NOMO-1 treated with dmso at 0.1 percent for 144 hours (cell line): Measurements from ENCODE around the gene PSD4.

ENCODE experiments used
- DNase-seq: peaks from one replicate; lab custom pipeline; 2025; ENCODE audit not compliant: unreplicated experiment; lab: John Stamatoyannopoulos, UW

Gene PSD4

GRCh38 chr2:113219889-113220641, 46.3 kb downstream of the PSD4 start:
- peak; percentile 49 for DNase-seq

- DNase-seq: no peak
Observed at GRCh38 chr2:113220970-113221708, 47.4 kb downstream of the PSD4 start.

DNA sequence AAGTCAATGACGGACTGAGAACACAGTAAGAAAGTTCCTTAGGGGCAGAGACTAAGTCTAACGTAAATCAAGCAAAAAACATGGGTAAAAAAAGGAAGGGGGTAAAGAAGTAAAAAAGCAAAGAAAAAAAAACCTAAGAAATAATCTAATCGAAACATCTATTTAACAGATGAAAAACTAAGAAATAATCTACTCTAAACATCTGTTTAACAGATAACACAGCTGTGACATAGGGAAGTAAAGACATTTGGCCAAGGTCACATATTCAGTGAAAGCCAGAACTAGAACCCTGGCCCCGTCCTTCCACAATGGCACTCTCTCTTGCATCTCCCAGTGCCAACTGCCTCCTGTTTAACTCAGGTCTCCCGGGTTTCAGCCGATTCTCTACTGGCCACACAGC, 48.1 kb downstream of the PSD4 start:
- DNase-seq: no peak

GRCh38 chr2:113223813-113224212, 50.0 kb downstream of the PSD4 start:
- DNase-seq: no peak

- no peak for DNase-seq
Observed at GRCh38 chr2:113224647-113225236, 51.0 kb downstream of the PSD4 start.

- no peak for DNase-seq
Observed at GRCh38 chr2:113225263-113226259, 51.8 kb downstream of the PSD4 start.

GRCh38 chr2:113226462-113226861, 52.7 kb downstream of the PSD4 start:
- no peak for DNase-seq

DNA sequence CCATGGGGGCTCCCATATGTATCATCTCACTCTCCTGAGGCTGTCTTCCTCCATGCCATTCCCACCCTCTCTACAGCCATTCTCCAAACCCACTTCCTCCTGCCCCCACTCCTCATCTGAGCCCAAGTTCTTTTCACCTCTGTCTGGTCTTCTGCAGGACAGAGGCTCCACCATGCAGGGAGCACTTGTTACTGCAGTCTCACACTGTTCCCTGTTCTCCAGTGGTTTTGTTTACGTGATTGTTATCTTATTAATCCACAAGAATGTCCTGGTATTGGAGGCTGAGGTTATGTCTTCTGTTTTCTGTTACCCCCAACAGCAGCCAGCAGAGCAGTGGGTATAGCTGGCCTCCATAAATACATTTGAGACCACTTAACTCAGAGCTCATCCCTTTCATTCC, 53.5 kb downstream of the PSD4 start:
- no peak for DNase-seq

GRCh38 chr2:113227698-113228097, 53.9 kb downstream of the PSD4 start:
- no peak for DNase-seq

DNA sequence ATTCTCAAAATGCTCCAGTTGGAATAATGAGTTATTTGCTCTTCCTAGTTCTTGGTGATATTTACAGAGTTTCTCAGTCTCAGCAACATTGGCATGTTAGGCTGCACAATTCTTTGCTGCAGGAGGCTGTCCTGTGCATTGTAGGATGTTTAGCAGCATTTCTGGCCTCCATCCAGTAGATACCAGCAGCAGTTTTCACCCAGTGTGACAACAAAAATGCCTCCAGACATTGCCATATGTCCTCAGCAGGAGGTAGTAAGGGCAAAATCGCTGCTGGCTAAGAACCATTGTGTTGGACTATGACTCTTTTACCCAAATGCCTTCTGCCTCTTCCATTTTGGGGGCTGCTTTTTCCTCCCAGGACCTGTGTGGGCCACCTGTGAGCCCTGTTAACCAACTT, 54.6 kb downstream of the PSD4 start:
- no peak for DNase-seq

- no peak for DNase-seq
Observed at GRCh38 chr2:113228991-113229716, 55.4 kb downstream of the PSD4 start.

DNA sequence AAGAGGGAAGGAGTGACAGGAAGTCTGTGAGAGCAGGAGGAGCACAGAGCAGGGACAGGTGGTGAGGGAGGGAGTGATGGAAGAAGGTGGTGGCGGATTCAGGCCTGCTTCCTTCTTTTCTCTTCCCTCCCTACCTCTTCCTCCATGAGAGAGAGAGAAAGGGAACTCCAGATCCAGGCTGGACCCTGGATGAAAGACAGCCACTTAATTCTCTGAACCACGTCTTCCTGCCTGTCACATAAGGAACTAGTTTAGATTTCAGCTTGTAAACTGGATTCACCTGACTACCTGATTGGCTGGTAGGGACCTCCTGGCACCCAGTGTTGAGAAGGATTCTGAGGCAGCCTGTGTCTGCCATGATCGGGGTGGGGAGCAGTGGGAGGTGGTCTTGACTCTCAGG, 56.0 kb downstream of the PSD4 start:
- no peak for DNase-seq

DNA sequence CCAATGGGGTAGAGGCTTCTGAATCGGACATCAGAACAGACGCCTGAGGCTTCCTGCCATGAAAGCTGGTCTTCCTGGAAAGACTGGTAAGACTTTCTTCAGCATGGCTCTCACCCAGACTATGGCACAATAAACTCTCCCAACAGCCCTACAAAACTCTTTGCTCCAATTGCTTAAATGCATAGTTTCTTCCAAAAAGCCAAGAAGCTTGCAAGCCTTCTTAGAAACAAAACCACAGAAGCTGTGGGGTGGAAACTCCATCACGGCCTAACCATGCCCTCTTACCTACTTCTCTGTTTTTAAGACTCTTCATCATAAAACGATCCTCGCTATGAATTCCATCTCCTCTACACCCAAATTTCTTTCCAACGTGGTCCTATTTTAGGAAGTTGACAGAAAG, 56.8 kb downstream of the PSD4 start:
- no peak for DNase-seq

GRCh38 chr2:113231064-113231463, 57.3 kb downstream of the PSD4 start:
- no peak for DNase-seq

DNA sequence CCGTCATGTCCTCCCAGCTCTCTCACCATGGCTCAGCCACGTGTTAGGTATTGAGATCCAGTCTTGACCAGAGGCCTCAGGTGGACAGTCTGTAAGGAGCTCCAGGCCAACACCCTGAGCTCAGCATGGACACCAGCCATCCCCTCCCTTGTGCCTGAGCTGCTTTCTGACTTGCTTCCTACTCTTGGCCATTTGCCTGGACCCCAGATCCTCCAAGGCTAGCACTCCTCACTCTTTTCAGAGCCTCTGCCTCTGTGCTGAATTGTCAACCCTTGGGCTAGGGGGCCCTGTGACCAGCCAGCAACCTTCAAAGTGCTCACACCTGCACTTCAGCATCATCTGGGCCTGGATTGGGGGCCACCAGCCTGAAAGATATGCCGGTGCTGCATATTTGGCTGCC, 58.4 kb downstream of the PSD4 start:
- no peak for DNase-seq

- no peak for DNase-seq
Observed at GRCh38 chr2:113232740-113233139, 59.0 kb downstream of the PSD4 start.

GRCh38 chr2:113233593-113234550, 60.1 kb downstream of the PSD4 start:
- DNase-seq: no peak

DNA sequence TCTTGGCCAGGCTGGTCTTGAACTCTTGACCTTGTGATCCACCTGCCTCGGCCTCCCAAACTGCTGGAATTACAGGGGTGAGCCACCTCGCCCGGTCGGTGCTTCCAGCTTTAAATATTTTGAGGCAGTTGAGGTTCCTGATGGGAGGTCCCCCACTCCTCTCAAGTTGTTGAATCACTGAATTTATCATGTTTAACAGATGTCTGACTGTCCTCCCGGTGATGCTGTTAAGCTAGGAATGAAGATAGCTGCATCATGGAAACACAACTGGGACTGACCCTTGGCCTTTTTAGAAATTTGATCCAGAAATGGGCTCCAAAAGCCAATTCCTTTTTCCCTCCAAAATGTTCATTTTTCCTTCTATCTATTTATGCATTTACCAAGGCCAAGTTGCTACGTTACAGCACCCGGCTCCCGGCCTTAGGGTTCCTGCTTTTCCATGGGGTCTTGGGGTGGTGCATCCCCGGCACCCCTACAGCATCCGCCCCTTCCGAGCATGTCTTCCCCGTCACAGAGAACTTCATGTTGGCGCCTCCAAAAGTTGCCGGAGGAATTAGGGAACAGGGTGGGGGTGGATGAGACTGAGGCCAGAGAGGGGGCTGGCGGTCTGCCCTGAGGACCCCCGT, 61.1 kb downstream of the PSD4 start:
- DNase-seq: no peak
